OCI-LY7 (cell line): ENCODE results near the gene SLC6A7. TPM values are rescaled to one million over a fixed set of nuclear protein-coding genes. Genes with fewer than 3 reads are reported as not detected.

Source experiments
- BruUV-seq: library from RNA; stranded (reverse); fragments of 400-500 nt; replicated peaks from 2 replicates; lab custom pipeline; 2021; lab: Mats Ljungman, UMichigan
- CTCF ChIA-PET: fragments of 300-600 bp; sonication (Branson Sonifier 250); formaldehyde crosslinking; loops from one replicate; lab custom pipeline; 2022; ENCODE audit warnings: antibody characterized with exemption; ENCODE audit not compliant: unreplicated experiment; lab: Charles Lee
- POLR2A ChIA-PET: fragments of 300-600 bp; sonication (Branson Sonifier 250); formaldehyde crosslinking; loops from one replicate; lab custom pipeline; 2022; ENCODE audit warnings: antibody characterized with exemption; lab: Charles Lee
- DNase-seq: peaks from one replicate; pipeline ENCODE4 v3.0.0-alpha.2; 2015; ENCODE audit warnings: low spot score
- H2AFZ ChIP-seq: fragments of 200-600 bp; sonication (generic), shearing (Covaris generic); 2 replicates; pipeline ENCODE4 v1.6.1; 2014; ENCODE audit warnings: mild to moderate bottlenecking, antibody characterized with exemption, low read length, moderate library complexity
- H3K27ac ChIP-seq: fragments of 200-600 bp; sonication (generic); 2 replicates; pipeline ENCODE4 v1.5.1; 2014; ENCODE audit warnings: mixed run types, low read depth, mild to moderate bottlenecking, moderate library complexity, low read length, inconsistent platforms; ENCODE audit not compliant: poor library complexity, severe bottlenecking
- H3K36me3 ChIP-seq: fragments of 200-600 bp; sonication (generic); 2 replicates; pipeline ENCODE4 v1.6.1; 2014; ENCODE audit warnings: mild to moderate bottlenecking, antibody characterized with exemption, low read length, moderate library complexity, mixed read lengths; ENCODE audit not compliant: insufficient read depth
- H3K4me1 ChIP-seq: fragments of 200-600 bp; sonication (generic); 2 replicates; pipeline ENCODE4 v1.5.1; 2014; ENCODE audit warnings: mild to moderate bottlenecking, low read length; ENCODE audit not compliant: insufficient read depth, poor library complexity, severe bottlenecking
- H3K4me2 ChIP-seq: fragments of 200-600 bp; sonication (generic); 2 replicates; pipeline ENCODE4 v1.6.1; 2014; ENCODE audit warnings: mild to moderate bottlenecking, low read length
- H3K4me3 ChIP-seq: fragments of 200-600 bp; sonication (generic); 2 replicates; pipeline ENCODE4 v1.5.1; 2014; ENCODE audit warnings: mild to moderate bottlenecking, low read depth, low read length; ENCODE audit not compliant: poor library complexity, severe bottlenecking
- H3K79me2 ChIP-seq: fragments of 200-600 bp; sonication (generic); 2 replicates; pipeline ENCODE4 v1.6.1; 2016; ENCODE audit warnings: low read depth, mild to moderate bottlenecking, low read length, moderate library complexity, mixed read lengths; ENCODE audit not compliant: insufficient read depth
- H3K9me2 ChIP-seq: fragments of 200-600 bp; sonication (generic); 2 replicates; pipeline ENCODE4 v1.6.1; 2016; ENCODE audit warnings: mild to moderate bottlenecking, low read length, mixed read lengths; ENCODE audit not compliant: insufficient read depth
- H3K9me3 ChIP-seq: fragments of 200-600 bp; sonication (generic); 2 replicates; pipeline ENCODE4 v1.6.1; 2014; ENCODE audit warnings: mild to moderate bottlenecking, mixed run types, low read length, mixed read lengths
- H4K20me1 ChIP-seq: fragments of 200-600 bp; sonication (generic); 2 replicates; pipeline ENCODE4 v1.6.1; 2014; ENCODE audit warnings: mild to moderate bottlenecking, antibody characterized with exemption, low read length, moderate library complexity, mixed read lengths; ENCODE audit not compliant: insufficient read depth
- CTCF ChIP-seq: fragments of 200-600 bp; sonication (generic); conservative IDR thresholded peaks from 2 replicates; pipeline ENCODE4 v1.5.1; 2014; ENCODE audit warnings: mild to moderate bottlenecking, antibody characterized with exemption, low read length, moderate library complexity, mixed read lengths
- EZH2phosphoT487 ChIP-seq: fragments of 200-600 bp; sonication (generic); IDR thresholded peaks from 2 replicates; pipeline ENCODE4 v1.6.1; 2018; ENCODE audit warnings: low read depth, borderline replicate concordance, mild to moderate bottlenecking, mixed run types, antibody characterized with exemption, low read length, moderate library complexity, mixed read lengths
- intact Hi-C: fragments of 100-400 bp; cut with micrococcal nuclease; formaldehyde crosslinking; loops from one replicate; pipeline ENCODE4 v1.10.0; 2022; ENCODE audit not compliant: unreplicated experiment
- total RNA-seq, 2 experiments: library from RNA; depleted of rRNA in 1 of 2; stranded (reverse); fragments of >200 nt in 1 of 2; shearing (Covaris generic) in 1 of 2; gene quantifications; 2 replicates each; pipeline ENCODE4 v1.2.3, GENCODE V29; 2014 to 2022

SLC6A7 gene
- total RNA-seq, 2 experiments from 2014 or later, result not detected

GRCh38 chr5:150249744-150250143, 59.9 kb downstream of the SLC6A7 start:
- Histone ChIP-seq H3K4me2 (no peak overlapping the region), H3K27ac (no peak overlapping the region), H3K79me2 (no peaks in the 10 kb centered on the region), H4K20me1 (no peaks in the 10 kb centered on the region), H3K9me2 (no peaks in the 10 kb centered on the region), H3K4me3 (no peak overlapping the region), H3K4me1 (no peaks in the 10 kb centered on the region), H2AFZ (no peak overlapping the region), H3K9me3 (no peaks in the 10 kb centered on the region), H3K36me3 (no peaks in the 10 kb centered on the region)
- no TSS peak for BruUV-seq
- ChIA-PET POLR2A (no interaction called here), CTCF (no interaction called here)
- intact Hi-C loops, result no loop called here
- no peak for DNase-seq
- TF ChIP-seq EZH2phosphoT487 (no peak), CTCF (no peak)

- no peak overlapping the region for H3K4me2 ChIP-seq
- no peaks in the 10 kb centered on the region for H3K9me3 ChIP-seq
- no TSS peak for BruUV-seq
- TF ChIP-seq CTCF (no peak), EZH2phosphoT487 (no peak)
- H3K27ac ChIP-seq, result no peak overlapping the region
- CTCF ChIA-PET, result no interaction called here
- no peak for DNase-seq
- H3K36me3 ChIP-seq, result no peaks in the 10 kb centered on the region
- no peaks in the 10 kb centered on the region for H3K79me2 ChIP-seq
- H4K20me1 ChIP-seq, result no peaks in the 10 kb centered on the region
- POLR2A ChIA-PET, result interaction anchor here (0.7 to 1.0 kb wide), 2 partner anchors 10 to 260 kb away, joined by 3 read pairs; no protein-coding TSS in a partner anchor
- H2AFZ ChIP-seq, result no peak overlapping the region
- H3K4me1 ChIP-seq, result no peaks in the 10 kb centered on the region
- H3K9me2 ChIP-seq, result no peaks in the 10 kb centered on the region
- intact Hi-C loops, result no loop called here
- H3K4me3 ChIP-seq, result no peak overlapping the region
Measured at GRCh38 chr5:150251504-150251903, 61.6 kb downstream of the SLC6A7 start.

- no peak for TF ChIP-seq CTCF
- no peak for TF ChIP-seq EZH2phosphoT487
- BruUV-seq, result no TSS peak
- POLR2A ChIA-PET, result no interaction called here
- no peak for DNase-seq
- H3K4me1 ChIP-seq, result no peaks in the 10 kb centered on the region
- H3K27ac ChIP-seq, result no peak overlapping the region
- intact Hi-C loops, result no loop called here
- no peak overlapping the region for H2AFZ ChIP-seq
- no peaks in the 10 kb centered on the region for H3K36me3 ChIP-seq
- no peaks in the 10 kb centered on the region for H3K9me2 ChIP-seq
- H4K20me1 ChIP-seq, result no peaks in the 10 kb centered on the region
- no peak overlapping the region for H3K4me2 ChIP-seq
- H3K79me2 ChIP-seq, result no peaks in the 10 kb centered on the region
- no peaks in the 10 kb centered on the region for H3K9me3 ChIP-seq
- no peak overlapping the region for H3K4me3 ChIP-seq
- CTCF ChIA-PET, result no interaction called here
Measured at GRCh38 chr5:150252489-150252888, 62.6 kb downstream of the SLC6A7 start.
